HEK293T (cell line): ENCODE measurements around the gene PRDM16.

ENCODE experiments used
- CTCF ChIA-PET: fragments of 350-600 bp; formaldehyde crosslinking; extraction: SDS; loops from one replicate; lab custom pipeline; 2021; ENCODE audit warnings: antibody characterized with exemption, inconsistent platforms; lab: Yijun Ruan, JAX
- POLR2A ChIA-PET: fragments of 350-600 bp; formaldehyde crosslinking; extraction: SDS; loops from one replicate; lab custom pipeline; 2020; ENCODE audit warnings: antibody characterized with exemption, inconsistent platforms; lab: Yijun Ruan, JAX
- DNase-seq: peaks from one replicate; pipeline ENCODE4 v3.0.0; 2012; ENCODE audit warnings: mixed read lengths; ENCODE audit errors: extremely low spot score
- ARNT ChIP-seq: fragments of 450-650 bp; IDR thresholded peaks from 2 replicates; pipeline ENCODE4 v1.6.1; 2017; ENCODE audit warnings: mild to moderate bottlenecking
- BHLHE40 ChIP-seq: fragments of 450-650 bp; IDR thresholded peaks from 2 replicates; pipeline ENCODE4 v1.6.1; 2016; ENCODE audit warnings: mild to moderate bottlenecking, moderate library complexity, borderline replicate concordance
- CTBP1 ChIP-seq: fragments of 450-650 bp; IDR thresholded peaks from 2 replicates; pipeline ENCODE4 v1.6.1; 2016; ENCODE audit warnings: borderline replicate concordance
- ELF4 ChIP-seq: fragments of 450-650 bp; IDR thresholded peaks from 2 replicates; pipeline ENCODE4 v1.6.1; 2017; ENCODE audit warnings: antibody characterized with exemption
- FOXA1 ChIP-seq: fragments of 450-650 bp; IDR thresholded peaks from 2 replicates; pipeline ENCODE4 v1.6.1; 2016; ENCODE audit warnings: mild to moderate bottlenecking
- FOXK2 ChIP-seq: fragments of 450-650 bp; IDR thresholded peaks from 2 replicates; pipeline ENCODE4 v1.6.1; 2016; ENCODE audit warnings: mild to moderate bottlenecking
- FOXM1 ChIP-seq: fragments of 450-650 bp; IDR thresholded peaks from 2 replicates; pipeline ENCODE4 v1.6.1; 2017; ENCODE audit warnings: mild to moderate bottlenecking, borderline replicate concordance
- HDGF ChIP-seq: fragments of 450-650 bp; IDR thresholded peaks from 2 replicates; pipeline ENCODE4 v1.6.1; 2017; ENCODE audit warnings: antibody characterized with exemption, borderline replicate concordance
- L3MBTL2 ChIP-seq: fragments of 450-650 bp; conservative IDR thresholded peaks from 2 replicates; pipeline ENCODE4 v1.6.1; 2016; ENCODE audit warnings: mild to moderate bottlenecking
- LEF1 ChIP-seq: fragments of 450-650 bp; IDR thresholded peaks from 2 replicates; pipeline ENCODE4 v1.6.1; 2017; ENCODE audit warnings: mild to moderate bottlenecking, borderline replicate concordance
- NFRKB ChIP-seq: fragments of 450-650 bp; IDR thresholded peaks from 2 replicates; pipeline ENCODE4 v1.6.1; 2016; ENCODE audit warnings: mild to moderate bottlenecking, moderate library complexity
- SP1 ChIP-seq: fragments of 450-650 bp; IDR thresholded peaks from 2 replicates; pipeline ENCODE4 v1.6.1; 2017
- SUZ12 ChIP-seq: fragments of 450-650 bp; IDR thresholded peaks from 2 replicates; pipeline ENCODE4 v1.6.1; 2016; ENCODE audit warnings: mild to moderate bottlenecking
- TARDBP ChIP-seq: fragments of 450-650 bp; IDR thresholded peaks from 2 replicates; pipeline ENCODE4 v1.6.1; 2016
- ZNF384 ChIP-seq: fragments of 450-650 bp; IDR thresholded peaks from 2 replicates; pipeline ENCODE4 v1.6.1; 2016
- TF ChIP-seq, protein P1 (sequence below): fragments of 450-650 bp; IDR thresholded peaks from 2 replicates; pipeline ENCODE4 v1.6.1; 2016

Gene PRDM16

DNA sequence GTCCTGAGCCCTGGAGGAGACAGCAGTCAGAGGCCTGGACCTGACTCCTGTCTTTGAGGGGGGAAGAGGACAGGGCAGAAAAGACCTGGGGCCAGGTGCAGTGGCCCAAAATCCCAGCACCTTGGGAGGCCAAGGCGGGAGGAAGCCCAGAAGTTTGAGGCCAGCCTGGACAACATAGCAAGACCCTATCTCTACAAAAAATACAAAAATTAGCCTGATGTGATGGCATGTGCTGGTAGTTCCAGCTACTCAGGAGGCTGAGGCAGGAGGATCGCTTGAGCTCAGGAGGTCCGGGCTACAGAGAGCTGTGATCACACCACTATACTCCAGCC, 280.9 kb downstream of the PRDM16 start:
- DNase-seq, result no peak
- CTCF ChIA-PET, result interaction anchor here (0.6 to 2.6 kb wide), 15 partner anchors 9 to 450 kb away, joined by 3 to 14 read pairs (median 6); no protein-coding TSS in a partner anchor
- POLR2A ChIA-PET, result interaction anchor here (1.1 to 1.6 kb wide), 3 partner anchors 26 to 69 kb away, joined by 4 to 7 read pairs (median 6); no protein-coding TSS in a partner anchor
- TF ChIP-seq HDGF (no peak), CTBP1 (no peak), BHLHE40 (no peak), NFRKB (no peak), ELF4 (no peak), FOXK2 (no peak), SP1 (no peak), LEF1 (no peak), FOXM1 (no peak), TARDBP (no peak), ZNF384 (no peak), ARNT (no peak), FOXA1 (no peak), SUZ12 (no peak), L3MBTL2 (no peak)
- TF ChIP-seq, protein P1, sequence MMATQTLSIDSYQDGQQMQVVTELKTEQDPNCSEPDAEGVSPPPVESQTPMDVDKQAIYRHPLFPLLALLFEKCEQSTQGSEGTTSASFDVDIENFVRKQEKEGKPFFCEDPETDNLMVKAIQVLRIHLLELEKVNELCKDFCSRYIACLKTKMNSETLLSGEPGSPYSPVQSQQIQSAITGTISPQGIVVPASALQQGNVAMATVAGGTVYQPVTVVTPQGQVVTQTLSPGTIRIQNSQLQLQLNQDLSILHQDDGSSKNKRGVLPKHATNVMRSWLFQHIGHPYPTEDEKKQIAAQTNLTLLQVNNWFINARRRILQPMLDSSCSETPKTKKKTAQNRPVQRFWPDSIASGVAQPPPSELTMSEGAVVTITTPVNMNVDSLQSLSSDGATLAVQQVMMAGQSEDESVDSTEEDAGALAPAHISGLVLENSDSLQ, result no peak

DNA sequence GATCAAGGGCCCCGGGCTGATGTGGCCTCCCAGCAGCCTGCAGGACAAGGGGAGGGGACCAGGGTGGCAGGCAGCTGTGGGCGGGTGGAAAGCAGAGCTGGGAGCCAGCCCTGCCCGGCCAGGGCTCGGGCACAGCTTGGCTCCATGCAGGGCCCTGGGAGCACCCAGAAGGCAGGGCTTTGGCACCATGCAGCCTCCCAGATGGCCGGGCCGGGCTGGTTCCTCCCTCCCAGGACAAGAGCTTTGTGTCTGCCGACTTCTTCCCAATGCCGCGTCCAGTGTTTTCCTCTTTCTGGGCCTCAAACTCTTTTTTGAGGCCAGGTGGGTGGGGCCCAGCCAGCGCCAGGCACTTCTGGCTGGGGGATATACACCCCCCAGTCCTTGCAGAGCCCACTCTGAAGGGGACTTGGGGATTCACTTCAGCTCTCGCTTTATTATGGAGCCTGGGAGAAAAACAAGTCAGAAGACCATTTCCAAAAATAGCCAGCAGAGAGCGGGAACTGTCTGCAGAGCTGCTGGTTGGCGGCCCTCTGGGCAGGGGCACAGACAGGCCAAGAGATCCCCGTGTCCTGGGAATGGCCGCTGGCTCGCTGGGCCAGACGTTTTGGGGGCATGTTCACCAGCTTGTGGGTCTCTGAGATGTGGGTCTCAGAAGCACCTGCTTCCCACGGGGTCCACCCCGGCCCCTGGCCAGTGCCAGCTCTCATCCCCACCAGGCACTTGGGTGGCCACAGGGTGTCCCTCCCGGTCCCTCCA, 281.7 kb downstream of the PRDM16 start:
- no peak for TF ChIP-seq NFRKB
- no peak for TF ChIP-seq L3MBTL2
- TF ChIP-seq CTBP1, result no peak
- TF ChIP-seq LEF1, result no peak
- no peak for TF ChIP-seq ZNF384
- TF ChIP-seq ELF4, result no peak
- TF ChIP-seq, protein P1, result no peak
- no peak for TF ChIP-seq TARDBP
- no peak for DNase-seq
- POLR2A ChIA-PET, result interaction anchor here (1.0 to 1.6 kb wide), 4 partner anchors 28 to 69 kb away, joined by 4 to 7 read pairs (median 5); no protein-coding TSS in a partner anchor
- CTCF ChIA-PET, result interaction anchor here (0.7 to 2.6 kb wide), 9 partner anchors 10 to 73 kb away, joined by 3 to 14 read pairs (median 6); no protein-coding TSS in a partner anchor

DNA sequence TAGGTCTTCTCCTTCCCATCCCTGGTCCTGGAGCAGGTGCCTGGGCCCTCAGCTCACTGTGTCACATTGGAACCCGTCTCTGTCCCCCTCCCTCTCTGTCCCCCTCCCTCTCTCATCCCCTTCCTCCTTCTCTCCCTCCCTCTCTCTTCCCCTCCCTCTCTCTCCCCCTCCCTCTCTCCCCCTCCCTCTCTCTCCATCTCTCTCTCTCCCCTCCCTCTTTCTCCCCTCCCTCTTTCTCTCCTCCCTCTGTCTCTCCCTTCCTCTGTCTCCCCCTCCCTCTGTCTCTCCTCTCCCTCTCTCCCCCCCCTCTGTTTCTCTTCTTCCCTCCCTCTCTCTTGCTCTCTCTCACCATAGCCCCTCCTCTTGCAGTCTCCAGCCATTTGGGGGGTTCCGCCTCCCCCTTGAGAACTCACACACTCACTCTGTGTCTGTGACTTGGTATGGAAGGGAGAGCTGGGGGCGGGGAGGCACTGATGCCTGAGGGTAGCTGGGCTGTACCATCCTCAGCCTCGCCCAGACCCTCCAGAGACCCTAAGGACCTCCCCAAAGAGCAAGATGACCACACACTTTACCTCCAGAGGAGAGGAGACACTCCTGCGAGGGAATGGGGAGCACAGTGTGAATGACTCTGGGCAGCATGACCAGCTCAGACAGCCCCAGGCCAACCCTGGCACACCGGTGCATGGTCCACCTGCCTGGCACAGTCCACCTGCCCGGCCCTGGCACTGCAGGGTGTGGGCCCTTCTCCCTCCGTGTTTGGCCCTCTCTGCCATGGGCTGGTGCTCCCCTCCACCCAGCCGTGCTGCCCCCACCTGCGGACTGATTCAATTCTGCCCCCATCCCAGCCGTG, 282.7 kb downstream of the PRDM16 start:
- no peak for DNase-seq
- ChIA-PET POLR2A (interaction anchor here (1.6 to 3.6 kb wide), 2 partner anchors 29 to 51 kb away, joined by 6 to 12 read pairs; no protein-coding TSS in a partner anchor), CTCF (interaction anchor here (2.3 kb wide), 1 partner anchor 72 kb away, joined by 14 read pairs; no protein-coding TSS in a partner anchor)
- no peak for TF ChIP-seq ELF4
- no peak for TF ChIP-seq ARNT
- TF ChIP-seq L3MBTL2, result no peak
- no peak for TF ChIP-seq CTBP1
- no peak for TF ChIP-seq SUZ12
- no peak for TF ChIP-seq SP1
- no peak for TF ChIP-seq FOXK2

DNA sequence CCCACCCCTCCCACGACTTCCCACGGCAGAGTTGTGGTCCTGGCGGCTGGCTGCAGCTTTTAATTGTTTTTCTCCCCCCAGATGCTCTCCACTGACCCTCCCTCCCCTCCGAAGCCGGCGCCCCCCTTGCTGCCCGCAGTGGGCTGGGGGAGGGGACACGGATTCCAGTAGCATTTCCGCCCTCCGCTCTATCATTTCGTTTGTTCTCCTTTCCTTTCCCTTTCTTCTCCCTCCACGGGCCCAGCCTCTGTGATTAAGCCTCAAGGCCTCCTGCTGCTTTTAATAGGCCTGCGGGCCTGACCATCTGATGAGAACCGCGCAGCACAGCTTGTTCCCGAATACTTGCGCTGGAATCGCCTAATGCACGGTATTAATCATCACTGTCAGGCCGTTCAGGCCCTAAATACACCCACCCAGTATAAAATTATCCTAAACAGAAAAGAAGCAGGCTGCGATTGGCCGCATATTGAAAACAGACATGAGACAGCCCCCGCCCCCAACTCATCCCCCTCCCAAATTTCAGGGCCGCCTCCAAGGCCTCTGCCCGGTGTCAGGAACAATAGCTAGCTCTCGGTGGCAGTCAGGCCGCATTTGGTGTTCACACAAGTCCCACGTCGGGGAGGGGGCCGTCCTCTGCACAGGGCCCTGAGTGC, 283.4 kb downstream of the PRDM16 start:
- ChIA-PET POLR2A (interaction anchor here (3.6 kb wide), 1 partner anchor 30 kb away, joined by 12 read pairs; no protein-coding TSS in a partner anchor), CTCF (interaction anchor here (0.7 kb wide), 1 partner anchor 105 kb away, joined by 3 read pairs; no protein-coding TSS in a partner anchor)
- no peak for TF ChIP-seq ELF4
- no peak for TF ChIP-seq TARDBP
- TF ChIP-seq SP1, result no peak
- no peak for TF ChIP-seq ZNF384
- TF ChIP-seq L3MBTL2, result no peak
- TF ChIP-seq CTBP1, result peak; percentile 90
- TF ChIP-seq, protein P1, result peak; percentile 97
- DNase-seq, result peak; percentile 74

DNA sequence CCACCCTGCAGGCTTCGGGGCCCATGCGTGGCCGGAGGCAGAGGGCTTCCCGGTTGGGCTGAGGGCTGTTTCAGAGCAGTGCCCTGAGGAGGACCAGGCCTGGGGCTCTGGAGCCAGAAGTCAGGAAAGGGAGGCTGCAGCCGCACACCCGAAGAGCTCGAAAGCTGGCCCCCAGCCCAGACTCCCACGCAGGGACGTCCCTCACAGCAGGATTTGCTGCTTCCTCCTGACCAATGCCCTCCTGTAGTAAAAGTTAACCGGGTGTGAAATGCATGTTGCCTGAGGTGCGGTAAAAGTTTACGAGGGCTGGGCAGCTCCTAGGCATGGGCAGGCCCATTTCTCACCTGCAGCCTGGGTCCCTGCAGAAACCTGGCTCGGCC, 283.9 kb downstream of the PRDM16 start:
- CTCF ChIA-PET, result interaction anchor here (0.6 to 0.7 kb wide), 2 partner anchors 106 to 366 kb away, joined by 3 read pairs; no protein-coding TSS in a partner anchor
- POLR2A ChIA-PET, result interaction anchor here (3.6 kb wide), 1 partner anchor 30 kb away, joined by 12 read pairs; no protein-coding TSS in a partner anchor
- TF ChIP-seq NFRKB (no peak), HDGF (no peak), L3MBTL2 (no peak; the same call in 1 of the 2 replicates), LEF1 (no peak)
- peak; percentile 32 for DNase-seq
